HepG2 (cell line): ENCODE data around the gene DHRS7. TPM values are rescaled to one million over a fixed set of nuclear protein-coding genes. Genes with fewer than 3 reads are reported as not detected.

Experiments used
- ATF6 ChIP-seq: sonication (generic); formaldehyde crosslinking; conservative IDR thresholded peaks from 2 replicates; pipeline ENCODE4 v1.4.0; 2020; ENCODE audit warnings: missing genetic modification reagents
- CHD4 ChIP-seq: fragments of 200-600 bp; sonication (generic); IDR thresholded peaks from 2 replicates; pipeline ENCODE4 v1.7.0; 2017; ENCODE audit warnings: mild to moderate bottlenecking, low read length, borderline replicate concordance
- GABPA ChIP-seq, 2 experiments: IDR thresholded peaks; 2 replicates each; pipeline ENCODE4 v1.6.1; 2011 to 2016; ENCODE audit warnings: low read depth in 2 of 2, low read length in 1 of 2, missing biosample characterization in 1 of 2, missing genetic modification characterization in 1 of 2
- POLR2A ChIP-seq, 2 experiments: IDR thresholded peaks; 2 replicates each; pipeline ENCODE4 v1.6.1; 2011; ENCODE audit warnings: low read depth in 2 of 2, low read length in 2 of 2, mild to moderate bottlenecking in 1 of 2, moderate library complexity in 1 of 2; ENCODE audit not compliant: insufficient read depth in 1 of 2
- ZNF12 ChIP-seq: sonication (generic); formaldehyde crosslinking; IDR thresholded peaks from 2 replicates; pipeline ENCODE4 v1.5.0; 2020; ENCODE audit warnings: missing genetic modification reagents
- ZNF691 ChIP-seq: sonication (generic); formaldehyde crosslinking; IDR thresholded peaks from 2 replicates; pipeline ENCODE4 v1.4.0; 2020; ENCODE audit warnings: missing genetic modification reagents, low read depth, mild to moderate bottlenecking, borderline replicate concordance
- ZNF747 ChIP-seq: sonication (generic); formaldehyde crosslinking; IDR thresholded peaks from 2 replicates; pipeline ENCODE4 v1.8.1; 2023; ENCODE audit warnings: missing genetic modification reagents, mild to moderate bottlenecking, borderline replicate concordance
- polyA plus RNA-seq, 8 experiments: library from polyadenylated mRNA; depleted of rRNA in 3 of 8; stranded (reverse) in 7 of 8; unstranded in 1 of 8; fragments of >200 nt; fragmentation: Illumina TruSeq in 4 of 8; extraction: Trizol in 4 of 8; gene quantifications; 2 replicates each; pipeline versions ENCODE4 v1.2.1 to v1.2.3, GENCODE V29; 2011 to 2016; ENCODE audit warnings: low read depth in 4 of 8, missing spikeins in 1 of 8, mixed read lengths in 1 of 8; ENCODE audit not compliant: insufficient read depth in 1 of 8
- total RNA-seq, 5 experiments: library from RNA; depleted of rRNA; stranded (reverse); fragments of >200 nt; fragmentation: Illumina TruSeq; extraction: Trizol; gene quantifications; 2 replicates each; pipeline ENCODE4 v1.2.3, GENCODE V29; 2016; ENCODE audit warnings: low read depth in 1 of 5
- TF ChIP-seq, protein P1 (sequence below): sonication (generic); formaldehyde crosslinking; IDR thresholded peaks from 2 replicates; pipeline ENCODE4 v1.5.0; 2020; ENCODE audit warnings: missing genetic modification reagents, mild to moderate bottlenecking, borderline replicate concordance
- TF ChIP-seq, protein P2 (sequence below): sonication (generic); formaldehyde crosslinking; IDR thresholded peaks from 2 replicates; pipeline ENCODE4 v1.5.1; 2020; ENCODE audit warnings: missing genetic modification reagents, mild to moderate bottlenecking, borderline replicate concordance

Gene DHRS7
- total and polyA plus RNA-seq, 2 of the 13 experiments (the other 11 are each of a cell fraction or from before 2014, with no cell fraction given), result 20.8 to 44.4 TPM

- TF ChIP-seq ZNF691 (no peak), POLR2A (IDR thresholded peaks at IDR 0.05; ENCODE audit: insufficient read depth in 1 of 2, low read depth in 2 of 2, low read length in 2 of 2) (no peak), ZNF747 (no peak), ZNF12 (CRISPR knock-in tag) (no peak), GABPA (IDR thresholded peaks at IDR 0.05; ENCODE audit: low read depth, low read length) (no peak), GABPA (CRISPR knock-in tag; IDR thresholded peaks at IDR 0.05; ENCODE audit: low read depth) (no peak), ATF6 (CRISPR knock-in tag) (no peak), CHD4 (no peak)
- TF ChIP-seq, protein P1, sequence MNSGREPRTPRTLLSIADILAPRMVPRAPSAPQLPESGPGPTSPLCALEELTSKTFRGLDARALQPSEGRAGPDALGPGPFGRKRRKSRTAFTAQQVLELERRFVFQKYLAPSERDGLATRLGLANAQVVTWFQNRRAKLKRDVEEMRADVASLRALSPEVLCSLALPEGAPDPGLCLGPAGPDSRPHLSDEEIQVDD (CRISPR knock-in tag), result no peak
- TF ChIP-seq, protein P2, sequence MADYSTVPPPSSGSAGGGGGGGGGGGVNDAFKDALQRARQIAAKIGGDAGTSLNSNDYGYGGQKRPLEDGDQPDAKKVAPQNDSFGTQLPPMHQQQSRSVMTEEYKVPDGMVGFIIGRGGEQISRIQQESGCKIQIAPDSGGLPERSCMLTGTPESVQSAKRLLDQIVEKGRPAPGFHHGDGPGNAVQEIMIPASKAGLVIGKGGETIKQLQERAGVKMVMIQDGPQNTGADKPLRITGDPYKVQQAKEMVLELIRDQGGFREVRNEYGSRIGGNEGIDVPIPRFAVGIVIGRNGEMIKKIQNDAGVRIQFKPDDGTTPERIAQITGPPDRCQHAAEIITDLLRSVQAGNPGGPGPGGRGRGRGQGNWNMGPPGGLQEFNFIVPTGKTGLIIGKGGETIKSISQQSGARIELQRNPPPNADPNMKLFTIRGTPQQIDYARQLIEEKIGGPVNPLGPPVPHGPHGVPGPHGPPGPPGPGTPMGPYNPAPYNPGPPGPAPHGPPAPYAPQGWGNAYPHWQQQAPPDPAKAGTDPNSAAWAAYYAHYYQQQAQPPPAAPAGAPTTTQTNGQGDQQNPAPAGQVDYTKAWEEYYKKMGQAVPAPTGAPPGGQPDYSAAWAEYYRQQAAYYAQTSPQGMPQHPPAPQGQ (CRISPR knock-in tag), result no peak
Measured at GRCh38 chr14:60174352-60175254, 9.4 kb upstream of the DHRS7 start (continued).
